Measurements from ENCODE around the gene RBMS1. TPM values are rescaled to one million over a fixed set of nuclear protein-coding genes. Genes with fewer than 3 reads are reported as not detected.
"Not testable (repeated sequence)": the region's sequence is repeated elsewhere in the genome, so short reads cannot be mapped to it uniquely, and the experiment has no call there.

Gene RBMS1
- total RNA-seq, 1 donor from 2014 or later, result 10.2 TPM

DNA sequence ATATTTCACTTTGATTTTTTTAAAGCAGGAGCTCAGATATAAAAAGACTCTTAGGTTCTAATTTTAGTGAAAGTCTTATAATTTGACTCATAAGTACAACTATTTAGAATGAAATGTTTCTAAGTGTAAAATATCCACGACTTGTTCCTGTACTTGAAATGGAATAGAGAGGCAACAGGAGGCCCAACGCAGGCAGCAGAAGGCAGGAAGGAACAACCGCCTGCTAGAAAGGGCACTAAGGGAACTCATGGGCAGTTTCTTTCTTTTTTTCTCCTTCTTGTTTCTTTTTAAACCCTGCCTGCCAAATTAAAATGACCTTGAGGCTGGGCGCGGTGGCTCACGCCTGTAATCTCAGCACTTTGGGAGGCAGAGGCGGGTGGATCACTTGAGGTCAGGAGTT lies 51.0 kb downstream of the RBMS1 start:
- no peak for FAIRE-seq
- no peak for DNase-seq (ENCODE audit: low spot score in 2 of 2)

DNA sequence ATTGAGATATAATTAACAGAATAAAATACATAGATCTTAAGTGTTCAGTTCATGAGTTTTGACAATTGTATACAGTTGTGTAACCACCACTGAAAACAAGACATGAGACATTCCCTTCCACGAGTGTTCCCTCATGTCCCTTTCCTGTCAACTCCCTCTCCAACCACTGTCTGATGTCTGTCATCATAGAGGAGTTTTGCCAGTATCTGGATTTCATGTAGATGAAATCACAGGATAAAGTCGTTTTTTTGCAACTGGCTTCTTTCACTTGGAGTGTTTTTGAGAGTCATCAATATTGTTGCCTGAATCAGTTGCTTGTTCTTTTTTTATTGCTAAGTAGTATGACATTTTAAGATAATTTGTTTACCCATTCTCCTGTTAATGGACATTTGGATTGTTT lies 52.7 kb downstream of the RBMS1 start:
- no peak for DNase-seq (ENCODE audit: low spot score in 2 of 2)
- FAIRE-seq, result no peak

DNA sequence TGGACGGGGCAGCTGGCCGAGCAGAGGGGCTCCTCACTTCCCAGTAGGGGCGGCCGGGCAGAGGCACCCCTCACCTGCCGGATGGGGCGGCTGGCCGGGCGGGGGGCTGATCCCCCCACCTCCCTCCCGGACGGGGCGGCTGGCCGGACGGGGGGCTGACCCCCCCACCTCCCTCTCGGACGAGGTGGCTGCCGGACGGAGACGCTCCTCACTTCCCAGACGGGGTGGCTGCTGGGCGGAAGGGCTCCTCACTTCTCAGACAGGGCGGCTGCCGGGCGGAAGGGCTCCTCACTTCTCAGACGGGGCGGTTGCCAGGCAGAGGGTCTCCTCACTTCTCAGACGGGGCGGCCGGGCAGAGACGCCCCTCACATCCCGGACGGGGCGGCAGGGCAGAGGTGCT lies 54.6 kb downstream of the RBMS1 start:
- DNase-seq (ENCODE audit: low spot score in 2 of 2); FAIRE-seq: not testable (repeated sequence)

GRCh38 chr2:160437273-160437672 lies 56.3 kb downstream of the RBMS1 start:
- no peak for DNase-seq (ENCODE audit: low spot score in 2 of 2)
- no peak for FAIRE-seq

DNA sequence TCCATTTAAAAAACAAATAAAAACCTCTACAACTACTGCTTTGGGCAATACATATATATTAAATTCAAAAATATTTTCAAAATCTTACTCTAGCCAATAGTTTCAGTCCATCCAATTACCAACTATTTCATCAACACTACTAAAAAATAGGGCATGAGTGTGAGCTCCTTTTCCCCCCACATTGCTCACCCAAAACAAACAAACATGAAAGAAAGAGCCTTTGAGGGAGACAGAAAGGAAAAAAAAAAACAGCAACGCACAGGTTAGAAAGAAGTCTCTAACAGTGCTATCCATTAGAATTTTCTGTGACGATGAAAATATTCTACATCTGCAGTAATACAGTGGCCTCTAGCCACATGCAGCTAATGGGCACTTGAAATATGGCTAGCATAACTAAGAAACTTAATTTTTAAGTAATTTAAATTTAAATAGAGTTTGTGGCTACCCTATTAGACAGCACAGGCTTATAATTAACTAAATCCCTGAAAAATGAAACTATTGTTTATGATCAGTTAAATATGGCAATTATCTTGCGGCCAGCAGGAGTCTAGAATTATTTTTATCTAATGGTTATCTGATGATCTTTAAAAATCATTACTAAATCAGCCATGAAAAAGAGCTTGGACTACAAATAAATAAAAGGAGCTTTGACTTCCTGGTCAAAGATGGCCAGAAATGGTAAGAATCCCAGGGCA lies 59.2 kb downstream of the RBMS1 start:
- FAIRE-seq (no peak), DNase-seq (ENCODE audit: low spot score in 2 of 2) (no peak)

DNA sequence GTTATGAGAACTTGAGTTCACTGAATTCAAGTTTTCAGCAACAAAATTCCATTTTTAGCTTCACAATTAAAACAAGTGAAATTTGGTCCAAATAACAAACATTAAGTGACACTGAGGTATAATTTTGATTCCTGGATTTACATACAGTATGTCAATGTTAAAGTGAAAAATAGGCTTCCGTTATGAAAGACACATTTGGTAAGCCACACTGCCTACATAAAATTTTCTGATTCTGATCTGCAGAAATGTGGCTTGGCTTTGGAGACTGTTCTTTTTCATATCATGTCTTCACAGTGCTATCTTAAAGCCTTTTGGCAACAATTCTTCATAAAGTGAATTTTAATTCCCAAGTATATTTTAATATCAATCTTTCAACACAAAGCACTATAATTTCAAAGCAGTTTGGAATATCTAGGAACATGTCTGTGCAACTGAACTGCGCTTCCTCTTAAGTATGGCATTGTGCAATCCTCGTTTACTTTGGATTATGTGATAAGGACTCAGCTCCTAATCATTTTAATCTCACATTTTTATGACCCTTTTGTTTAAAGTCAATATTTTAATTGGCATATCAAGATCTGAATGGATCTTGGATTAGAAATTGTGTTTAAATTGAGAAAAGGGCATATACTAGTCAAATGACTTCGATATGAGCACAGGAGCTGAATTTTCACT lies 60.0 kb downstream of the RBMS1 start:
- FAIRE-seq, result no peak
- DNase-seq (ENCODE audit: low spot score in 2 of 2), result no peak

- no peak for DNase-seq (ENCODE audit: low spot score in 2 of 2)
- no peak for FAIRE-seq
Measured at GRCh38 chr2:160432633-160433032, 61.0 kb downstream of the RBMS1 start.

DNA sequence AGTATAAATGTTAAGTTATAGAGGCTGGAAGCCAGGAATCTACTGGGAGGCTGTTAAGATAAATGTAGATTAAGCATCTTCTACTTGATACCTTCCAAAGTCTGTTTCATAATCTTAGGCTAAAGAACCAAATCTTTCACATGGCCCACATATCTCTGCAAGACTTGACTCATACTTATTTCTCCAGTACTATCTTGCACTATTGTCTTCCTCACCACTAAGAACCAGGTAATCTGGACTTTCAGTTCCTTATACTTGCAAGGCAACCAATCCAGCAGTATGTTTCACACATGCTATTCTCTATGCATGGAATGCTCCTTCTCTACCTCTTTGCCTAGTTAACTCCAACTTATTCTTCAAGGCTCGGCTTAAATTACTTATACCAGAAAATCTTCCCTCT lies 62.2 kb downstream of the RBMS1 start:
- FAIRE-seq, result no peak

DNA sequence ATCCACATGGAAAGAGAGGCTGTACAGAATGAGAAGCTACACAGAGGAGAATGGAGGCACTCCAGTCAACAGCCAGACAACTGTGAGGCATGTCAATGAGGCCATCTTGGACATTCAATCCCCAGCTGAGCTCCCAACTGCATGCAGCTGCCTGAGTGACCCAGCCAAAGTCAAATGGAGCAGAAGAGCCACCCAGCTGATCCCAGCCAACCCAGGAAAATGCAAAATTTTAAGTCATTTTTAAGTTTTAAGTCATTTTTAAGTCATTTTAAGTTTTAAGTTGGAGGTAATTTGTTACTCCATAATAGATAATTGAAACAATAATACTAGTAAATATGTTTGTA lies 63.6 kb downstream of the RBMS1 start:
- no peak for FAIRE-seq
- no peak for DNase-seq (ENCODE audit: low spot score in 2 of 2)

More for the DNA sequence above, 62.2 kb downstream of the RBMS1 start:
- DNase-seq (ENCODE audit: low spot score in 2 of 2), result no peak

- FAIRE-seq, result peak; percentile 87
Measured at GRCh38 chr2:160429248-160430000, 64.2 kb downstream of the RBMS1 start.

GRCh38 chr2:160428405-160428763 lies 65.2 kb downstream of the RBMS1 start:
- FAIRE-seq (no peak), DNase-seq (ENCODE audit: low spot score in 2 of 2) (no peak)

More at GRCh38 chr2:160429248-160430000, 64.2 kb downstream of the RBMS1 start:
- no peak for DNase-seq (ENCODE audit: low spot score in 2 of 2)

GRCh38 chr2:160427629-160428404 lies 65.8 kb downstream of the RBMS1 start:
- DNase-seq (ENCODE audit: low spot score in 2 of 2) (no peak), FAIRE-seq (no peak)

- DNase-seq (ENCODE audit: low spot score in 2 of 2), result no peak
- FAIRE-seq, result no peak
Measured at GRCh38 chr2:160426604-160427003, 67.0 kb downstream of the RBMS1 start.

GRCh38 chr2:160425434-160426151 lies 68.0 kb downstream of the RBMS1 start:
- FAIRE-seq (no peak), DNase-seq (ENCODE audit: low spot score in 2 of 2) (no peak)

GRCh38 chr2:160423126-160423525 lies 70.5 kb downstream of the RBMS1 start:
- DNase-seq (ENCODE audit: low spot score in 2 of 2) (no peak), FAIRE-seq (no peak)

- not testable (repeated sequence) for DNase-seq (ENCODE audit: low spot score in 2 of 2); FAIRE-seq
Measured at GRCh38 chr2:160421646-160422501, 71.7 kb downstream of the RBMS1 start.

- no peak for DNase-seq (ENCODE audit: low spot score in 2 of 2)
- no peak for FAIRE-seq
Measured at GRCh38 chr2:160420711-160421110, 72.9 kb downstream of the RBMS1 start.

DNA sequence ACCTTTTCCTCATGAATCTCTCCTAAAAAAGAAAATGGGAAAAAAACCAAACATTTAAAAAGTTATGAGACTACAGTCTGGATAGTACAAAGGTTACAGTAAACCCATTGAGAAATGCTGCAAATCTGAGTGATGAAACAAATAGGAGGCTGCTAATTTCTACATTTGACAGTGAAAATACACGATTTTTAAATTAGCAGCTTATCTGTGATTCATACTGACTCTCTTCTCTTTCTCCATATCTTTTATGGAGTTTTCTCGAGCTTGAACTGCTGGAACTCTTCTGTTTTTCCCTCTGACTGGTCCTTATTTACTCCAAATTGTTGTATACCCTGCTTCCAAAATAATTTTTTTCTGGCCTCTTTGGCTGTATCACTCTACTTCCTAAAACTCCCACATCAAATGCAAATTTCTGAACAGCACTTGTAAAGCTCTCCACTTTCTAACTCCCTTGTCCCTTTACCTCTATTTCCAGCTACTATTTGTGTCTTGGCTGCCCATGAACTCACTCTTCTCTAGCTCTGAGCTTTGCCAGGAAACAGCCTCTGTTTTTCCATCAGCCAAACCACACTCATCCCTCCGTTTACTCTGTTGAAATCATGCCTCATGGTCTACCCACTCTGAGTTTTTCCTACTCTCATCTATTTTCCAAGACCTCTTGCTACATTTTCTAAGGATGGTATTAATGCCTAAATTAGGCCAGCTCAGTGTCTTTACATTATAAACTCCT lies 73.7 kb downstream of the RBMS1 start:
- no peak for DNase-seq (ENCODE audit: low spot score in 2 of 2)
- FAIRE-seq, result no peak

GRCh38 chr2:160418853-160419252 lies 74.8 kb downstream of the RBMS1 start:
- DNase-seq (ENCODE audit: low spot score in 2 of 2) (no peak), FAIRE-seq (no peak)
